Right lobe of liver (tissue), 4 donors: ENCODE measurements around the gene ARID4B.

Experiments
- CTCF ChIP-seq, 4 donors: fragments of 200-600 bp in 3 of 4; fragments of 450-650 bp in 1 of 4; IDR thresholded peaks; one replicate each; pipeline versions ENCODE4 v1.5.1 to v1.8.0; 2016 to 2022; ENCODE audit warnings: antibody characterized with exemption in 4 of 4, mild to moderate bottlenecking in 2 of 4
- POLR2A ChIP-seq: fragments of 450-650 bp; IDR thresholded peaks from one replicate; pipeline ENCODE4 v1.6.1; 2017; ENCODE audit warnings: antibody characterized with exemption, mild to moderate bottlenecking
- donor health status: DM: no; HTN: no; CAD: no.
- donor health status: DM: no; HTN: no; CAD: no.
- donor health status: DM: no; HTN: yes; CAD: no.

DNA sequence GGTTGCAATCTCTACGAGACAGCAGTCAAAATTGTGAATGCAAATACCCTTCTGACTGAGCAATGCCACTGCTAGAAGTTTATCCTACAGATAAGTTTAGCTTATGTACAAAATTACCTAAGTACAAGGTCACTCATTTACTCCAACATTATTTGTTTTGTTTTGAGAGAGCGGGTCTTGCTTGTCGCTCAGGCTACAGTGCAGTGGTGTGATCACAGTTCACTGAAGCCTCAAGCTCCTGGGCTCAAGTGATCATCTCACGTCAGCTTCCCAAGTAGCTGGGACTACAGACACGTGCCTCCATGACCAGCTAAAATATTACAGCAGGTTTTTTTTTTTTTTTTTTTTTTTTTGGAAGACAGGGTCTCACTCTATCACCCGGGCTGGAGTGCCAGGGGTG lies 182.3 kb downstream of the ARID4B start:
- TF ChIP-seq CTCF (IDR thresholded peaks at IDR 0.05) (no peak), POLR2A (no peak)
